ENCODE measurements around the gene SRL.

- TF ChIP-seq, protein P1, sequence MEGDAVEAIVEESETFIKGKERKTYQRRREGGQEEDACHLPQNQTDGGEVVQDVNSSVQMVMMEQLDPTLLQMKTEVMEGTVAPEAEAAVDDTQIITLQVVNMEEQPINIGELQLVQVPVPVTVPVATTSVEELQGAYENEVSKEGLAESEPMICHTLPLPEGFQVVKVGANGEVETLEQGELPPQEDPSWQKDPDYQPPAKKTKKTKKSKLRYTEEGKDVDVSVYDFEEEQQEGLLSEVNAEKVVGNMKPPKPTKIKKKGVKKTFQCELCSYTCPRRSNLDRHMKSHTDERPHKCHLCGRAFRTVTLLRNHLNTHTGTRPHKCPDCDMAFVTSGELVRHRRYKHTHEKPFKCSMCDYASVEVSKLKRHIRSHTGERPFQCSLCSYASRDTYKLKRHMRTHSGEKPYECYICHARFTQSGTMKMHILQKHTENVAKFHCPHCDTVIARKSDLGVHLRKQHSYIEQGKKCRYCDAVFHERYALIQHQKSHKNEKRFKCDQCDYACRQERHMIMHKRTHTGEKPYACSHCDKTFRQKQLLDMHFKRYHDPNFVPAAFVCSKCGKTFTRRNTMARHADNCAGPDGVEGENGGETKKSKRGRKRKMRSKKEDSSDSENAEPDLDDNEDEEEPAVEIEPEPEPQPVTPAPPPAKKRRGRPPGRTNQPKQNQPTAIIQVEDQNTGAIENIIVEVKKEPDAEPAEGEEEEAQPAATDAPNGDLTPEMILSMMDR (IDR thresholded peaks at IDR 0.05): no peak
- no peak for TF ChIP-seq POLR2A (IDR thresholded peaks at IDR 0.05)
These were observed 42.1 kb upstream of the SRL start for GRCh38 chr16:4283939-4284338.
